DMS153 (cell line): Measurements from ENCODE around the gene NOX4.
"Not testable (repeated sequence)": the region's sequence is repeated elsewhere in the genome, so short reads cannot be mapped to it uniquely, and the experiment has no call there.

Source experiments
- DNase-seq: peaks from one replicate; lab custom pipeline; 2025; lab: John Stamatoyannopoulos, UW

Gene NOX4

DNA sequence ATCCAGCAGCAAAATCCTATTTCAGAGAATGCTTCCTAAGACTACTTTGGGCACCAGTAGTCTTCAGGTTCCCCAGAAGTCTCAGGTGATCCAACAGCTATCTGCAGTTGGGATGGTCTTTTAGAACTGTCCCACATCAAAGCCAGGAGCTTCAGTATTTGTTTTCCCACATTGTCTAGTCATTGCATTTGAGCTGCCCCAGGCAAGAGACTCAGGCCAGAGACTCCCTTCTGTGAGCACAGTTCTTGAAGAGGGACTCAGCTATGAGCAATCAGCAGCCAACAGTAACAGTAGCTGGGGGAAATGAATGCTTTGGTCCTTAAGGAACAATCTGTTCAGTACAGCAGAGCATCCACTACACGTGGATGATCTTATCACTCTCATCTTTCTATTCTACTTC is 188.1 kb downstream of the NOX4 start:
- DNase-seq, result not testable (repeated sequence)

DNA sequence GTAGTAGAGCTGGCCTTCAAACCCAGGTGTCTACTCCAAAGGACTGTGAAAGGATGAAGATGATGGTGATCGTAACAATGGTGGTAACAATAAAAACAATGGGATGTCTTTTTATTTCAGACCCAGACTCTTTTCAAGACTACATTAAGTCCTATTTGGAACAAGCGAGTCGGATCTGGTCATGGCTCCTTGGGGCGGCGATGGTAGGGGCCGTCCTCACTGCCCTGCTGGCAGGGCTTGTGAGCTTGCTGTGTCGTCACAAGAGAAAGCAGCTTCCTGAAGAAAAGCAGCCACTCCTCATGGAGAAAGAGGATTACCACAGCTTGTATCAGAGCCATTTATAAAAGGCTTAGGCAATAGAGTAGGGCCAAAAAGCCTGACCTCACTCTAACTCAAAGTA is 196.2 kb downstream of the NOX4 start:
- DNase-seq, result not testable (repeated sequence)

DNA sequence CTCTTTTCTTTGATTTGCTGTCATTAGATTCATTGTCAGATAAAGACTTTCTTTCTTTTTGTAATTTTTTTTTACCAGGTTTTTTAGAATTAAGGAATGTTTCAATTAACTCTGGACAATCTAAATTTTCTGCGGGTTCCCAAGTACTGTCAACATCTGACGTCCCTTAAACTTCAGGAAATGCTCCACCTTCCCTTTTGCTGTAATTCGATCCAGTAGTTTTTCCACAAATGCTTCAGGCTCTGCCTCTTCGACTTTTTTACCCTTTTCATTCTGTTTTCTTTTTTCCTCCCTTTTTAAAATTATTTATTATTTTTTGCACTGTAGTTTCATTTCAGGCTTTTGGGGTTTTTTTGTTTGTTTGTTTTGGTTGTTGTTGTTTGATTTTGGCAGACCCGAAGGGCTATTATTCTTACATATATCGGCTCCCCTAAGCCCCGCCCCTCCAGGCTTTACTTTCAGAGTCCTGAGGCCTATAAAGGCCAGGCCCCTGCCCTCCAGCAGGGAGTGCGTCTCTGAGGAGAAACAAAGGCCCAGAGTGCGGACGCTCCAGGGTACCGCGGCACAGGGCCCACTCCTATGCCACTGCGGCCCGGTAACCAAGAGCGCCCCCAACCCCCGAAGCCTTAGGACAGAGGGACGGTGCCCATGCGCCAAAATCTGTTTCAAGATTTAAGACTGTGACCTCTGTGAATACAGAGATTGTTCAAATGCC is 197.1 kb downstream of the NOX4 start:
- no peak for DNase-seq

DNA sequence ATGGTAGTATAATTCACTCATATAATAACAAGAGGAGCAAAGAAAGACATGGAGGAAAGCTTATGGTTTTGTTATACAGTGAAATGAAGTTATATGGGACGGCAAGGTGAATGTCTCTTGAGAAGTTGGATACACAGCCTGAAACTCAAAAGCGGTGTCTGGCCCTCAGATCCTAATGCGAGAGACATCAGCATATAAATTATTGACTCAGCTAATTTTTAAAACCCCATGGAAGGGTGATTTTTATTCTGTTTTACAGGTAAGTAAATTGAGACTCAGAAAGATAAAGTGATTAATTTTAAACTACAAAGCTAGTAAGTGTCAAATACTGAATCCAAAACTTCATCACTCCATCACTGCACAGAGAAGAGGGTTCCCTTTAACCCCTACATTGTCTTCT is 203.2 kb downstream of the NOX4 start:
- not testable (repeated sequence) for DNase-seq

DNA sequence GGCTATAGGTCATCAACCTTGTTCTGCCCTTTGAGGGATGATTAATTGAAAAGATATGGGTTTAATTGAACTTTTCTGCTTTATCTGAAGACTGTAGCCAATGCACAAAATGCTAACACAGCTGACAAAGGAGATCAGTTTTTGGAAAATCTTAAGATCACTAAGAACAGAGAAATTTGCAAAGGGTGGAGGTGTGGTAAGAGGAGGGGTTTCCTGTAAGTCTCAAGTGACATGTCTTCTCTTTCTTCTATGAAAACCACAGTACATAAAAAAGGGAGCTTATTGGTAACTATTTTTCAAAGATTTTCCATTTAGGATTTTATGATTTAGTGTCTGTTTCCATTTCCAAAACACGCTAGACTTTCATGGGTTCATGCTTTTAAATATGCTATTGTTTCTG is 204.6 kb downstream of the NOX4 start:
- not testable (repeated sequence) for DNase-seq

DNA sequence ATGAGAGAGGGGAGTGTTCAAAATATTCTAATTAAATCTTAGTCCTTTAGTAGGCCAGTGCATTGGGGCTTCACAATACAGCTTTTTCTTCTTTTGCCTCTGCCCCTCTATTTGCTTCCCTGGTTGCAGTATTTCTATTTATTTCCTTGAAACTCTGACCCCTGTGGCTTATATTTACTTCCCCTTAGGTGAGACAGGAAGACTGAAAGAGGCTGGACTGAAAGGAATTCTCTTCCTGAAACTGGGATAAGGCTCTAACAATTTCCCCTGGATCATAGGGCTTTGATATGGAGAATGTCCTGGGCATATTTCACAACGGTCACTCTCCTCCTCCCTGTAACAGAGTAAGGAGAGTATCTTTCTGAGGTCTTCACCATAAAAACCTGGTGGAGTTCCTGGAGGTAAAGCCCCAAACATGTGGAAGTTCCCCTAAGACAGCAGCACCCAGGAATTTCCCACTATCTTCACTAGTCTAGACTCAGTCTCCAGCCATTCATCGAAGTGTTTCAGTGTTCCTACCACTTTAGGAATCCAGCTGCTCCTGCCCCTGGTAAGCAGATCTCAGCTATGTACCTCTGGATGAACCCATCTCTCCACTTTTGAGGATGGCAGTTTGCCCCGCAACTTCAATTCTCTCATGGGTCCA is 210.0 kb downstream of the NOX4 start:
- not testable (repeated sequence) for DNase-seq

DNA sequence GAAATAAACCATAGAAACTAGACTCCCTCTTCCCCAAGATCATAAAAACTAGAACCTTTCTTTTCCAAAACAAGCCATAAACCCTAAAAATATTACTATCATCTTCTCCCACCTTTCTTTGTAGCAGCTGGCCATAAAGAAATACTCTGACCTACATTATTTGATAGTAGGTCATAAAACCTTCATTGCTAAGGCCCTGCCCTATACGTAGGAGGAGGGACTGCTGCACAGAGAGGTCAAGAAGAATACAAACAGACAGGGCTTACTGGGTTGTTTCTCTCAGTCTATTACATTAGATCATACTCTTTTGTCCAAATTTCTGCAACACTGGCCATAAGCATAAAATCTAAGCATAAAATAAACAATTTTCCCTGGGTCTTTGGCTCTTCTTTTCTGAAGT is 212.0 kb downstream of the NOX4 start:
- no peak for DNase-seq

DNA sequence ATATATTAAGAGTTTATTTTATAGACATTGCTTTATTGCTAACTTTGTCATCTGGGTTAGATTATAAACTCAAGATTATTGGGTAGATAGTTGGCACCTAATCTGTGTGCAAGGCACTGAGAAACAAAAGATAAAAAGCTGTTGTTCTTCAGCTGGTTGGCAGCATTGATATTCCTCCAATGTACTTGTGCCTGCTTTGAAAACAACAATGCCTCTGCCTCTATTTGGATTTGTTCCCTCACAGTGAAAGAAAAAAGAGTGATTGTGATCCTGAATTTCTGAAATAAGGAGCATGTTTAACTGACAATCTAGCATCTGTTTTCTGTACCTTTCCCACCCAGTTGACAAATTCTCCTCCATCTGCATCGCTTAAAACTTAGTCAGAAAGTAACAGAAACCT is 215.2 kb downstream of the NOX4 start:
- DNase-seq, result no peak
